GM12873 (cell line): ENCODE results near the gene UBE2N.
A peak's percentile ranks its signal among the peaks of the same experiment; 100 is the strongest.

Source experiments
- CTCF ChIP-seq: IDR thresholded peaks from 2 replicates; pipeline ENCODE4 v1.5.1; 2012; ENCODE audit warnings: low read depth, mild to moderate bottlenecking, moderate library complexity, low read length, control low read depth; ENCODE audit not compliant: insufficient read depth; ENCODE audit errors: missing control alignments

The UBE2N gene

GRCh38 chr12:93467351-93468007 is 25.7 kb upstream of the UBE2N start, which contains the start of gene MRPL42:
Gene MRPL42, plus strand, starts transcription at chr12:93467514. Its CDS starts 1,772 bp downstream, at chr12:93469286.
- TF ChIP-seq CTCF: peak; percentile 86

GRCh38 chr12:93466625-93467350 is 25.0 kb upstream of the UBE2N start:
- no peak for TF ChIP-seq CTCF

GRCh38 chr12:93465841-93466240 is 24.1 kb upstream of the UBE2N start:
- no peak for TF ChIP-seq CTCF

DNA sequence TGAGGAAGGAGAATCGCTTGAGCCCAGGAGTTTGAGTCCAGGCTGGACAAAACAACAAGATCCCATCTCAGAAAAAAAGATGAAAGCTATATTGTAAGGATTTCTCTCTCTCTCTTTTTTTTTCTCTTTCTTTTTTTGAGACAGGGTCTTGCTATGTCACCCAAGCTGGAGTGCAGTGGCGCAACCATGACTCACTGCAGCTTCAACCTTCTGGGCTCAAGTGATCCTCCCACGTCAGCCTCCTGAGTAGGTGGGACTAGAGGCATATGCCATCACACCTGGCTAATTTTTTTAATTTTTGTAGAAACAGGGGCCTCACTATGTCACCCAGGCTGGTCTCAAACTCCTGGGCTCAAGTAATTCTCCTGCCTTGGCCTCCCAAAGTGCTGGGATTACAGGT is 19.8 kb upstream of the UBE2N start:
- no peak for TF ChIP-seq CTCF

GRCh38 chr12:93460902-93461301 is 19.2 kb upstream of the UBE2N start:
- TF ChIP-seq CTCF: no peak

DNA sequence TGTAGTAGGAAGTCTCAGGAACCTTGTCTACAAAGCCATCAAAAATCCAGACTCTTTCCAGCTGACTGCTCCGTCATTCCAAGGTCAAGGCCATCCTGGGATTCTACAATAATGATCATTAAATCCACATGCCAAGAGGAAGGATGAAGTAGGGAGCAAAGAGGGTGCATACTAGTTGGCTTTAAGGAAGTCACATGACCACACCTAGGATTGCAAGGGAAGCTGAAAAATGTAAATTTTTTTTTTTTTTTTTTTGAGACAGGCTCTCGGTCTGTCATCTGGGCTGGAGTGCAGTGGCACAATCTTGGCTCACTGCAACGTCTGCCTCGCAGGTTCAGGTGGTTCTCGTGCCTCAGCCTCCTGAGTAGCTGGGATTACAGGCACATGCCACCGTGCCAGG is 18.3 kb upstream of the UBE2N start:
- TF ChIP-seq CTCF: no peak

- no peak for TF ChIP-seq CTCF
Measured at GRCh38 chr12:93459097-93459496, 17.4 kb upstream of the UBE2N start.
